NCI-H510A (cell line): Measurements from ENCODE around the gene MGST2.

ENCODE experiments used
- DNase-seq: peaks from one replicate; lab custom pipeline; 2025; lab: John Stamatoyannopoulos, UW

Gene MGST2

DNA sequence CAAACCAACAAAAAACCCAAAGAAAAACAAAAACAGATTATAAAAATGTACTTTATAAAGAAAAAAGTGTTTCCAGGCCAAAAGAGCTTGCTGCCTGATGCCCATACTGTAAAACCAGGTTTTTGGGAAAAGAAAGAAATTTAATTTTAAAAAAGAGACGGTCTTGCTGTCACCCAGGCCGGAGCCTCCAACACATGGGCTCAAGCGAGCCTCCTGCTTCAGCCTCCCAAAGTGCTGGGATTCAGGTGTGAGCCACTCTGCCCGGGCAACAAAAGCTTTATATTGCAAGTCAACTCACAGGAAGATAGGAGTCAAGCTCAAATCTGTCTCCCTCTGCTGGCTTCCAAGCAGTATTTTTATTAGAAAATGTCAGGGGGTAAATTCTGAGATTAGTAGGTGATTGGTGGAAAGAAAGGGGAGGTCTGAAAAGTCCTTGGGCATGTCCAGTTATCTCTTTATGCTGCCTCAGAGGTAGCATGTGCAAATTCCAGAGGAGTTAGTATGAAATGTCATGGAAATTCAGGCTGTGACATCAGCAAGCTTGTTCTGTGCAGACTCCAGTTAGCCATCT lies 39.4 kb downstream of the MGST2 start:
- no peak for DNase-seq

DNA sequence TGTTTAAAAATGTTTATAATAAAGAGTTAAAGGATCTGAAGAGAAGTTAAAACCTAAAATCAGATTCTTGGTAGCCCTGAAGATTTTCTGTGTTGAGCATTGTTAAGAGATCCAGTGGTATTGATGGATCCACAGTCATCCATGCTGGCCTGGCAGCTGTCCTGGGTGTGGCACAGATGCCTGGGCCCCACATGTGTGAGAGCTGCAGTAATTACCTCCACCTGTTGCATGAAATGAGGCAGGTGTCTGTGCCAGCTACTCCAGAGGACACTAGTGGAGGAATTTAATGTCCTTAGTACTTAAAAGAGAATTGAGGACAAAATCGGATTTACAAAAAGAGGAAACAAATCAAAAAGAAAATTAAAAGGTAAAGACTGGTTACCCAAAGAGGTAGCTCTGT lies 44.0 kb downstream of the MGST2 start:
- no peak for DNase-seq

GRCh38 chr4:139710073-139710472 lies 44.5 kb downstream of the MGST2 start:
- DNase-seq = no peak

DNA sequence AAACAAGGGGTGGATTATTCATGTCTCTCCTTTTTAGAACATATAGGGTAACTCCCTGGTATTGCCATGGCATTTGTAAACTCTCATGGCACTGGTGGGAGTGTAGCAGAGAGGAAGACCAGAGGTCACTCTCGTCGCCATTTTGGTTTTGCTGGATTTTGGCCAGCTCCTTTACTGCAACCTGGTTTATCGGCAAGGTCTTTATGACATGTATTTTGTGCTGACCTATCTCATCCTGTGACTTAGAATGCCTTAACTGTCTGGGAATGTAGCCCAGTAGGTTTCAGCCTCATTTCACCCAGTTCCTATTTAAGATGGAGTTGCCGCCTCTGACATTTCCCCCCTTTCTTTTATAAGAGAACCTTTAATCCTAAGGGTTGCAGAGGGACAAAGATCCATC lies 45.8 kb downstream of the MGST2 start:
- DNase-seq = no peak

- no peak for DNase-seq
Measured at GRCh38 chr4:139712882-139713281, 47.3 kb downstream of the MGST2 start.

- no peak for DNase-seq
Measured at GRCh38 chr4:139715746-139716391, 50.2 kb downstream of the MGST2 start.

GRCh38 chr4:139718358-139718757 lies 52.7 kb downstream of the MGST2 start:
- DNase-seq = no peak

DNA sequence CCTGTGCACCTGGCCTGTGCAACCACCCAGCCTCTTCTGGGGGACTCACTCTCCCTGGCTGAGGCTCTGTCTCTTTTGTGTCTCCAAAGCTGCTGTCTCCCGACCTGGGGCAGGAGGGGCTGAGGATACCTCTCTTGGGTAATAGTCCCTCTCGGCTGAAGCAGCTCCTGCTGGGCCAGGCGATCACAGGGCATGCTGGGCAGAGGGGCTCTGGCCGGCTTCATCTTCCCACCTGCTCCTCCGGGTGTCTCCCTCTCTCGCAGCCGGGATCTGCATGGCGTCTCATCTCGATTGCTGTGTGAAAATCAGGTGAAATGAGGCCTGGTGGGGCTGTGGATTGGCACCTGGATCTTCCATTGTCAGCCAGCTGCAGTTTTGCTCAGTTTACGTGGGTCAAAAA lies 53.2 kb downstream of the MGST2 start:
- DNase-seq = no peak

DNA sequence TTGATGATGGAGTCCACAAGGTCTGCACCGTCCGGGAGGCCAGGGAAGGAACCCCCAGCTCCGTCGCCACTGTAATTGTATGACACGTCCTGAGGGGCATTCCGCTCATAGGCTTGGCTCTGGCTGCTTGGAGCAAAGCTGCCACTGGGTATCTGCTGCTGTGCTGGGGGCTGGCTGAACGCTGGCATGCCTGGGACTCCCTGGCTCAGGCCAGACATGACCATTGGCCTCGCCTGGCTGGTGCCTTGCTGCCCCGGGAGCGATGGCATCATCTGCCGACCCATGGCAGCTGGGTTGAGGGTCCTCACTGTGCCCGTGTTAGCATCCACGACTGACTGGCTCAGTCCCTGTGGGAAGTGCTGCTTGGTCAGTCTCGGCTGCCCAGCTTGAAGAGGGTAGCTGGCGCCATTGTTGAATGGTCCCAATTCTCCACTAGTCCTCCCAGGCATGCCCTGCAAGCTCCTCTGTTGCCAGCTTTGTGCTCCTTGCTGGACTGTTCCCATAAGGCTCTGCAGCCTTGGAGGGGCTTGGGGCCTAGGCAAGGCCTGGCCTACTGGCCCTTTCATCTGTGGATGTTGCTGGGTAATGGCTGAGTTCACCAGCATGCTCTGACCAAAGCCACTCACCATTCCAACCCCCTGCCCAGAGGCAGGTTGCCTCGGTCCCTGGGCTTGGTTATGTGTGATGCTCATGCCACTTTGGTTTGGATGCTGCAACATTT lies 53.9 kb downstream of the MGST2 start:
- DNase-seq = no peak

- DNase-seq = no peak
Measured at GRCh38 chr4:139720806-139721205, 55.2 kb downstream of the MGST2 start.

DNA sequence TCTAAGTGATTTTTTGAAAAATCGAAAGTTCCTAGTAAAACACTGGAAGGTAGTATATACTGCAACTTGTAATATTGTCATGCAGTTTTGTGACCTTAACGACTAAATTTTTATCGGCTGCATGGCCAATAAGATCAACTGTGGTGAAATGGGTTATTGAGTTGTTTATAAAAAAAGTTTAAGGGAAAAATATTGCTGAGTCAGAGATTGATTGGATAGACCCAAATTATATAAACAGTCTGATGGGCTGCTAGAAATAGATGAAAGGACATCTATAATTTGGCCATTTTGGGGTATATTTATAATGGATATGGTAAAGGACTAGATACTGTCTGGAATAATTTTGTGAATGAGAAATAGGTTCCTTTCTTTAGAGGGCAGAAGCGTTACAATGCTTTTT lies 56.2 kb downstream of the MGST2 start:
- DNase-seq = no peak

DNA sequence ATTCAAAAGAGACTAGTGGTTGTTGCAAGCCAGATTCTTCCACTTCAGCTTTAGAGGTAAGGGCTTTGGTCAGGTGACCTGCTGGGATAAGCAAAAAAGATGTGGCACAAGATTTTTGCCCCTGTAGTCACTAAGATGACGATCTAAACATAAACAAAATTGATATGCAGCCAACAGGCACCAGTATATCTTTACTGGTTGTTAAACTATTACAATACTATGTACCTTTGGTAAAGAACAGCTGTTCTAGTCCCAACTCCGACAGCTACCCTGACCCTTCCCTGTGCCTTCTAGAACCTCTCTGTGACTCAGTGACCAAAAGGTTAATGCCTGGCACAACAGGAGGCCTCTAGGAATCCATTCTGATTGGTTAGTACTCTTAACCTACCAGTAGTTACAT lies 59.6 kb downstream of the MGST2 start:
- no peak for DNase-seq

DNA sequence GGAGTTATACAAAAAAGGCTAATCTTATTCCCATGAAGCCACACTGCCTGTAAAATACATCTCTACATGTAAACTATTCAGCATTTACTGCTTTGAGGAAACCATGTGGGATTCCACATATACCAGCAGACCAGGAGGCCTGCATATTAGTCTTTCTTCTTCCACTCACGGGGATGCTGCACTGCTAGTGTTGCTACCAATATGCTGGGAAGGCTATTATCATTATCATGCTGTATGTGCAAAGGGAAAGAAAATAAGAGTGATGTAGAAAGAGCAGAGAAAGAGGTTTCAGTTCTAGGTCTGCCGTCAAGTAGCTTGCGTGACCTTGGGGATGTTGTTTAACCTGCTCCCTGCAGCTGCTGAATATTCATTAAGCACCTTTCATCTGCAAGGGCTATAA lies 61.0 kb downstream of the MGST2 start:
- no peak for DNase-seq

GRCh38 chr4:139728146-139728545 lies 62.5 kb downstream of the MGST2 start:
- no peak for DNase-seq

DNA sequence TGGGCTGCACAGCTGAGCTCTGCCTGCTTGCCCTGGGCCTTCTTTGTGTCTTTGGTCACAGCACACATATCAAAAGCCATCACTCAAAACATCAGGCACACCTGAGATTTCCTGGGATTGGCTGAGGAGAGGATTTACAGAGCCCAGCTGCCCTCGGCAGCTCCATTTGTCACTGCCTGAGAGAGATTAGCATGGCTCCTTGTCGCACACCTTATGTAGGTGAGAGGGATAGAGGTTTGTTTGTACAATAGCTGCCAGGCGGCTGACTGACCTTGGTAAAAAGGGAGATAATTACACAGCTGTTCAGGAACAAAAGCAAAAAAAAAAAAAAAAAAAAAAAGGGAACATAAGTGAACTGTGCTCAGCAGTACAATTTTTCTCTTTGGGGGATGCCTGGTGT lies 63.2 kb downstream of the MGST2 start:
- DNase-seq = peak; percentile 64

- DNase-seq = no peak
Measured at GRCh38 chr4:139732991-139733570, 67.5 kb downstream of the MGST2 start.

GRCh38 chr4:139734201-139734874 lies 68.7 kb downstream of the MGST2 start:
- DNase-seq = no peak

GRCh38 chr4:139734875-139735380 lies 69.3 kb downstream of the MGST2 start:
- DNase-seq = peak; percentile 85

- DNase-seq = no peak
Measured at GRCh38 chr4:139735381-139736273, 70.0 kb downstream of the MGST2 start.

DNA sequence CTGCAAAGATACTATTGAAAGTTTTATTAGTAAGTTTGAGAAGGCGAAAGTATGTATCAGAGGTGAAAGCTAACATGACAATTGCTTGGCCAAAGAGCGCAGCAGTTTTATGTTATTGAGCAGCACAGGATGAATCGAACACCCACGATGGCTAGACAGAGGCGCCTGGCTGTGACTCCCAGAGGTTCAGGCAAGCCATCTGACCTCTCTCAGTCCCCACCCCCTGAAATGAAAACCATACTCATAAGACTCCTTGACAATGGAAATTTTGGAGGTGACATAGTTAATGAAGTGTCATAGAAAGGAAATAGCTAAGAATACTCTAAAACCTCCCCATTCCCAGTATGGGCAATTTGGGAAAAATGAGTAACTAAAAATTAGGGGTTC lies 70.6 kb downstream of the MGST2 start:
- DNase-seq = no peak

- DNase-seq = no peak
Measured at GRCh38 chr4:139736661-139737060, 71.0 kb downstream of the MGST2 start.
